ENCODE measurements around the gene IGFBPL1.
A peak's percentile ranks its signal among the peaks of the same experiment; 100 is the strongest.
"Not testable (repeated sequence)": the region's sequence is repeated elsewhere in the genome, so short reads cannot be mapped to it uniquely, and the experiment has no call there.

IGFBPL1 gene

DNA sequence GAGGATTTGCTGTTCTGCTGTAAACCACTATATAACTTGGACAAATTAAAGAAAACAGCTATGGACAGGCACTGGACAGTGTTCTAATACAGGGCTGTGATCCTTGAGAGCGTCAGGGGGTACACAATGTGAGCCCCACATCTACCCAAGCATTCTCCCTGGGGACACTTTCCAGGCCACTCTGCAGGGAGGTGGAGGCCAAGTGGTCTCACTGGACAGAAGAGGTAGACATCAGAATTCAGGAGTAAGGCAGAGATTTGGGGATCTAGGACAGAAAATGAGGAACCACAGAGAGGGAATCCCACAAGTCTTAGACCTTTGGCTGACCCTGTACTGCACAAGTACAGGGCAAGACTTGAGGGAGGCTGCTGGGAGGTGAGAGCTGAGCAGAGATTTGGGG lies 3.8 kb upstream of the IGFBPL1 start:
- no peak for DNase-seq

DNA sequence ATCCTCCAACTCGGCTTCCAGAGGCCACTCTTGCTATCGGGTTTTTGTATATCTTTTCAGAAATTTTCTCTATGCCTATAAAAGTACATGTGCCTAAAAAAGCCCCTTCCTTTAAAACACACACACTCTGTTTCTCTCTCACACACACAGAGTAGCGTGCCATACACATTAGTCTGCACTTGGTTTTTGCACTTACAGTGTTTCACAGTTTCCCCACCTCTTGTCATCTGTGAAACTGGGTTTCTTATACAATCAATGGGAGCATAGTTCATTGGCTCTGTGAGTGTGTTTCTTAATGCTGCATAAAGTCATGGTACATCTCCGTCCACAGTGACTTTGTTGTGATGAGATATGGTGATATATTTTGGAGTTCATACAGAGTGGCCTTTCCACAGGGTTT lies 664 bp upstream of the IGFBPL1 start:
- no peak for DNase-seq

DNA sequence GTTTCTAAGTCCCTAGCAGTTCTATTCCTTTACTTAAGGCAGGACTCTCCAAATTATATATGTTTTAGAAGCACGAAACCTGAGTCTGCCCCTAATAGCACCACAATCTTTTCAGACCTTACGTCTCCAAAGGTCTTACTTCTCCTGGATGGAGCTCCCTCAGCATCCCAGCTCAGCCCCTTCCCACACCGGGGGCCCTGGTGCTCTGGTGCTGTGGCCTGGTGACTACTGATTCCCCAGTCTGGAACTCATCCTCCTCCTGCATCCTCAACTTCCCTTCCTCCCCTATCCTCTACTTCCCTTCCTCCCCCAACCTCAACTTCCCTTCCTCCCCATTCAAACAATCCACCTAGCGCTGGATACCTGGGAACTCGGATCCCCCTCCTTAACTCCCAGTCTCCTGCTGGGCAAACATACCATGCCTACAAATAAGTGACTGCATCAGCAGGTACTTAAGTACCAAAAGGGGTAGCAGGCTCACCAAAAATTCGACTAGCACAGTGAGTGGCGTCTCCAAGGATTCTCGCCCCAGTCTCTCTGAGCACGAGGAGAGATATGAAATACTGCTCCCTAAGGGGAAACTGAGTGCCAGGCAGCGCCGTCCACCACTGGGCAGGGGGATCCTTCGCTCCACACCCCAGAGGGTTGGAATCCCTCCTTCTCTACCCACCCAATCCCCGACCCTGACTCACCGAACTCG lies 831 bp downstream of the IGFBPL1 start:
- no peak for DNase-seq

DNA sequence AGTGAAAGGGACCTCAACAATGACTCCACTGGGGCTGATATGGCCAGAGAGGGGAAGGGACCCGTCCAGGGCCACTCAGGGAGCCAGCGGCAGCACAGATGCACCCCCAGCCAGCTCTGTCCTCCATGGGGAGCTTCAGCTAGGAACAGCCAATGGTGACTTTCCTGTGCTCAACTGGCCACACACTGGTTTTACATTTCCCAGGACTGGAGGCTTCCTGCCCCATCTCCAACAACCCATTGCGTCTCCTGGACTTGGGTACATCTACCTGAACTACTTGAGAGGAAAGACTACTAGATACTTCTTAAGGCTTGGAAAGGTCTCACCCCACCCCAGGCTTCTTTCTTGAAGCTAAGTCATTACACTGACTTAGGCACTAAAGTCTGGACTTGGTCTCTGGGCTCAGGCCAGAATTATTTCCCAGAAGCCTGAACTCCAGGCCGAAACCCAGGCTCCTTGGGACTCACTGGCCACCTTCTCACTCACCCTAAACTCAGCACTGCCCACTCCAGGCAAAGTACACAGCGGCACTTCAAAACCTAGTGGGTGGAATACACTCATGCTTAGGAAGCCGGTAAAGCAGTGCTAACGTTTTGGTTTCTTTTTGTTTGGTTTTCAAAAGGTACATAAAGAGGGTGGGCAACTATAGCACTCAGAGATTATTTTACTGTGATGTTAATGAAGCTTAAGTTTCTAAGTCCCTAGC lies 1.5 kb downstream of the IGFBPL1 start:
- DNase-seq = no peak

DNA sequence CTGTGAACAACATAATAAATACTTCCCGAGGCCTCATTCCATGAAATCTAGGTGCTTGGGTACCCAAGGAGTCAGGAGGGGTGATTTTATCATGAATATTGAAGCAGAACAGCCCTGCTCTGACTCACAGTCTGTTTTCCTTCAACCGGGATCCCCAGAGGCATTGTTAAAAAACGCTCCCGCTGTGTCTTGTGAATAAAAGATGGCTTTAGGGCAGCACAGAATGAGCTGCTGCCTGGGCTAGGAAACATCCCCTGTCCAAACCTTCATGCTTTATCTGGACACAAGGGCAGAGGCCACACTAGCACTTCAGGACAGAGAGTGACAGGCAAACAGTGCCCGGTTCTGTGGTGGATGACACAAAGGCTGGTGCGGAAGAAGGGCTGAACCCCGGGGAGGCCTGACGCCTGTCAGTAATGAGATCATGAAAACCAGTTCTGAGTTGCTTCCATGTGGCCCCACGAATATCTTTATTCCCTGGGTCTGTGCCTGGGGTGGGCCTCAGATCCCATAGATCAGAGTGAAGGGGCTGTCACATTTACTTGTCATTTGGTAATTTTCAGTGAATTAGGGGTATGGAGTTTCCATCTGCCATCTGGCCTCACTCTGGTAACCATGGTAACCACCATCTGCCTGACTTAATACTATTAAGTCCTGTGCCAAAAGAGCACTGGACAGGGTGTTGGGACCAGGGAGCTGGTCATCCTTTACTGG lies 2.6 kb downstream of the IGFBPL1 start:
- DNase-seq = no peak

DNA sequence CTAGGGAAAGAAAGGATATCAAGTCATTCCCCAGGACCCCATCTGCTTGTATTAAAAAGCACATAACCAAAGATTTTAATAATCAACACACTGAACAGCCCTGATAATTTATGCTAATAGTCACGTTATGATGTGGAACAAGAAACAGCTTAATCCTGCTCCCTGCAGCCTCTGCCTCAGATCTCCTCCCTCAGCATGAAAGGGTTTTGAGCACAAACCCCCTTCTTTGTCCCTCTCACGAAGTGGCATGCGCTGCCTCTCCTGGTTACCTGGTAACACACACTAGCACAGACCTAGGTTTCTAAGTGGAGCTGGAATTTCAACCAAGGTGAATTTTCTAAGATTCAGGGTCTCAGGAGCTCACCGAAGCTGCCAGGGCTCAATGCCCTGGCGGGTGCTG lies 5.1 kb downstream of the IGFBPL1 start:
- no peak for DNase-seq

DNA sequence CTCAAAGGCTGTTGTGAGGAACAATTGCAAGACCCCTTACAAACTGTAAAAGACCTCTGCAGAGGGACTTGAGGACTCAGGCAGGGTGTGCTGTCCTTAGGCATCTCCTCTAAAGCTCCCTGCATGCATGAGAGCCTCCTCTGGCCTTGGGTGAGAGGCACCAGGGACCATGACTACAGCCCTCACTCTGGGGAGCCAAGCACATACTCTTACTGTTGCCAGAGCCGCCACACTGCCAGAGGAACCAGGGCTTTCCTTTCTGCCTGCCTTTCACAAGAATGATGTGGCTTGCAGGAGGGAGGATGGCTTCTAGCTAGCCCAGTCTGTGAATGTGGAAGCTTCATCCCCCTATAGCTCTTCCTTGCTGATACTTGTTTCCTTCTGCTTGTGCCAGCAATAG lies 5.9 kb downstream of the IGFBPL1 start:
- DNase-seq = no peak

DNA sequence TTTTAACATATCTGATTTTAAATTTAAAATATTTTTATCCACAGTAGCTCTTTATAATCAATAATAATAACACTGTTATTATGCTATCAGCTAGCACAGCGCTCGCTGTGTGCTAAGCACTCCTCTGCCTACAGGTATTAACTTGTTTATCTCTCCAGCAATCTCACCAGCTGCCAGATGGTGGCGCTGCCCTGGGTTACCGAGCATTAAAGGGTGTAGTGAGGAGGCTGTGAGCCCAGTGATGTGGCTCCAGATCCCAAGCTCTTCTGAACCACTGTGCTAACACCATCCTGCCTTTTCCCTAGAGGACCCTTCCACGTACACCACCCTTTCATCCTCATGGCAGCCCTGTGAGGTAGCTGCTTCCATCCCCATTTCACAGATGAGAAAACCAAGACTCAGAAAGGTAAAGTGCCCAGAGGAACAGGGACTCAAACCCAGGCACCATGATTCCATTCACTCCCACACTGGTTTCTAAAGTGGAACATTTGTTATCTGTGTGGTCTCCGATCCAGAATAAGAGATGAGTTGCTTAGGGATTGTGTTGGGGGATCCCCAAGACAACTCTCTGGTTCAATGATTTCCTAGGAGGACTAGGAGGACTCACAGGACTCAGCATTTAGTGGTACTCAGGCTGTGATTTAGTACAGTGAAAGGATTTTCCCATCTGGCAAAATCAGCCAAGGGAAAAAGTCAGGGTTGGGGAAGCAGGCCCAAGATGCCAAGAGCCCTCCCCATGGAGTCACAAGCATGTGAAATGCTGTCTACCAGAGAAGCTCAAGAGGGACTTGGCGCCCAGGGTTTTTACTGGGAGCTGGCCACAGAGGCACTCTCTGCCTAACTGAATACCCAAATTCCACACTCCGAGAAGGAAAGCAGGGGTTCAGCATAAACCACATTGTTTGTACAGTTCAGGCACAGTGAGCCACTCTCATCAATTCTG lies 7.0 kb downstream of the IGFBPL1 start:
- peak; percentile 17 for DNase-seq

DNA sequence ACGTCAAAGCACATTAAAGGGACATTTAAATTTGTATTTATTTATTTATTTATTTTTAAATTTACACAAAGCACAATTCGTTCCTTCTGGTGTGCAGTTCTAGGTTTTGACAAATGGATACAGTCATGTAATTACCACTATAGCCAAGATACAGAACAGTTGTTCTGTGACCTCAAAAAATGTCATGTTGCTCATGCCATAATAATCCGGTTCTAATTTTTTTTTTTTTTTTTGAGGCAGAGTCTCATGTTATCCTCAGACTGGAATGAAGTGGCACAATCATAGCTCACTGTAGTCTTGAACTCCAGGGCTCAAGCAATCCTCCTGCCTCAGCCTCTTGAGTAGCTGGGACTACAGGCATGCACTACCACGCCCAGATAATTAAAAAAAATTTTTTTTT lies 7.8 kb downstream of the IGFBPL1 start:
- no peak for DNase-seq

DNA sequence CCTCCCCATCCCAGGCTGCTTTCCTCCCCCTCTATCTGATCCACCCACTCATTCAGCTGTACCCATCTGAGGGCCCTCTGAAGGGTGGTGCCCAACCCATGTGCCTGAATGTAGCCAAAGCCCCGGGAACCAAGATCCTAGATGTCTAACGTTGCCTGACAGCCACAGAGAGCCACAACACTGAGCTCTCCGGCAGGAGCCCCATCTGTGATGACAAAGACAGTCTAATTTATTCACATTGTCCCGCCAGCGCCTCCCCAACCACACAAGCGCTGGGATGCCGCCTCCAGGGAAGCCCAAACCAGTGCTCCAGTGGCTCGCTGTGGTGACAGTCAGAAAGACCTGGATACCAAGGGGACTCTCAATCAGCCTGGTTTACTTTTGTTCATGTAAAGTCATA lies 8.4 kb downstream of the IGFBPL1 start:
- no peak for DNase-seq

DNA sequence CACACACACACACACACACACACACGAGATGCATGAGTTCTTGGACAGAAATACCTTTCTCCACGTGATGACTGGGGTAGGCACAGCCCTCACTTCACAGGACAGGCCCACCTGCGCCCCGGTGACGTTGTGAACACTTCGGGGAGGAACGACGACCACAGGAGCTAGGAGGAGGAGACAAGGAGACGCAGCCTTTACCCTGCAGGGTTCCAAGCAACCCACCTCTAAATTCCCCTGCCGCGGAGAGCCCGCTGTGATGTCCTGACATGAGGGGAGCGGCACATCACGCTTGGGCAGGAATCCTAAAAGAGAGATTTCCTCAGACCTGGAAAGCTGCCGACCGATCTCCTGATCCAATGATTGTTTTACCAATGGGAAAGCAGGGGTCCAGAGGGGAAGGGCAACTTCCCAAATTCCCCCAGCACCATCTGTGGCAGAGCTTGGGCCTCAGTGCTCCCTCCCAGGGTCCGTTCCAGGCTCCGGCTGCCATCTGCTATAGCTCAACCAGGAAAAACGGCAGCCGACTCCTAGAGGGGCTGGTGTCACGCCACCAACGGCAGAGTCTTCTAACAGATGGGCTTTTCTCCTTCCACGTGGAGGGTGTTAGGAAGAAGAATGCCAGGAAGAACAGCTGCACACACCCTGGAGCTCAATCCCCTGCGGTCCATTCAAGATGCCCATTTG lies 10.1 kb downstream of the IGFBPL1 start:
- DNase-seq = no peak

DNA sequence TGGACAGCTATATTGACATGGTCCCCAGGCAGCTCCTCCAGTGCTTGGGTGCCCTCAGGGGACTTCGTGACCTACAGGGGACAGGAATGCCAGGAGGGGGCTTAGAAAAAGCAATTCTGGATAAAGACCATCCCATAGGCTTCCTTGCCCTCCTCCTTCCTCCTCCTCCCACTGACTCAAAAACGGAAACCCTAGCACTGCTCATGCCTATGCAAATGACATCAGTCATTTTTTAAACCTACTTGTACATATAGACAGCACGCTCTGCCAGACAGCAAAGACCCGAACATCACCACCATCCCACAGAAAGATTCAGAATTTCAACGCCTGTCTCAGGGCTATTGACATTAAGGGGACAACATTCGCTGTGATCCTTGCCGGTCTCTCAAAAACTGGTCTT lies 11.0 kb downstream of the IGFBPL1 start:
- DNase-seq = no peak

DNA sequence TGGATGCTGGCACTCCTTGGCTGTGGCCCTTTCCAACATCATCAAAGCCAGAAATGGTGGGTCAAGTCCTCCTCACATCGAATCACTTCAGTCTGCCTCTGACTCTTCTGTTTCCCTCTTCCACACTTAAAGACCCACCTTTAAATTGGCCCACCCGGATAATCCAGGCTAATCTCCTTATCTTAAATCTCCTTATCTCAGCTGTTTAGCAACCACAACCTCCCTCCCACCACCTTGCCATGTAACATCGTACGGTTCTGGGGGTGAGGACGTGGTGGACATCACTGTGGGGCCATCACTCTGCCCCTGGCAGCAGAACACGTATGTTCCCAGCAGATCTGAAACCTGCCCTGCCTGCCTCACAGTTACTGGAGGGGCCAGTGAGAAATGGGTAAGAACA lies 11.5 kb downstream of the IGFBPL1 start:
- DNase-seq = no peak

DNA sequence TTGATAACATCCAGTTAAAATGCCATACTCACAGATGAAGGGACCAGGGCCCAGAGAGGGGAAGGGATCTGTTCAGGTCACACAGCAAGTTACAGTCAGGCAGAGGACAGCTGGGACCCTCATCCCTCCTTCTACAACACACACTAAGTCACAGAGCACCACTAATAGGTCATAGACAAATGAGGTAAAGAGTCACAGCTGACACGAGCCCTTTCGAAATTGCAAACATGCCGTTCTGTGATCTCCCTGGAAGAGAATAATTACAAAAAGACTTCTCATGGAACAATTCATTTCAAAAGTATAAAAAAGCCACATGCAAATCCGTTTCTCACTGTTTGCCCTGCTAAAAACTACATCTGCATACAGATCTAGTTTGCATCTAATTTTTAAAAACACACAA lies 15.5 kb downstream of the IGFBPL1 start:
- DNase-seq = no peak

DNA sequence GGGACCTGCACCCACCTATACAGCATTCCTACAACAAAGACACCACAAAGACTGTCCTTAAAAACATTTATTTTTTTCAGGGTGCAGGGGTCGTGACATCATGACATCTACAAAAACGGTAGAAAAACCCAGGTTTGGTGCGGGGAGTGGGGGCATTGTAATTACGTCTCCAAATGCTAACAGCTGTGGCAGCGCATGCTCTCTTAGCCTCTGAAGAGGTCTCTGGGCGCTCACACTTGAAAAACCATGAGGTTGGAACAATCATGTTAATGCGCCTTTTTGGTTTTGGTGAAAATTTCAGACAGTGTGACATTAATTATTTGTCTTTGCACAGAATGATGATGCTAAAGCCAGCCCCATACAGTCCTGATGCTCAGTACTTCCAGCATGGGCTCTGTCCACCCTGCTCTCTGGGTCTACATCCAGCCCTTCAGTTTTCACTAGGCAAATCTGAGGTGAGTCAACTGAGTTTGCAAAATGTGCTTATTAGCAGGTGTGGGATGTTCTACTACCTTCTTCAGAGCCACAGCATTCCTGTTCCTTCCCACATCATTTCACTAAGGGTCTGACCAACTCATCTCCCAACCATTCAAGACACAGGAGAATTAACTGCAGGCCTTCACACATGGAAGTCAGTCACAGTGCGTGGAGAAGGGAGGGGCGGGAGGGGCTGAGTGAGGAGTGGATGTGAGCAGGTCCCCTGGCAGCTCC lies 17.6 kb downstream of the IGFBPL1 start:
- no peak for DNase-seq

DNA sequence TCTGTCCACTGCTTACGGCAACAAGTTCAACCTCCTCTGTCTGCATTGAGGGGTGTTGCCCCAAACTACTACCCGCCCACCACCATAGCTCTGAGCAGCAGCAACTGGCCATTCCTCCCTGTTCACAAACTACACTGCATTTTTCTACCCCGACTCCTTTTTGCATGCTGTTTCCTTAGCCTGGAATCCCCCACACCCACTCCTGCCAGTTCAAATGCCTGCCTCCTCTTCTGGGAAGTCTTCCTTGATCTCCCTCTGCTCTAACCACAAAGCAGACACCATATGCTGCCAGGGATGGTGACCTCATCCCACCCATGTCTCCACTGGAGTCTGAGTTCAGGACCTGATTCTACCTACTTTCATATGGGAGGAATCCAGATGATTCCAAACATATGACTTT lies 18.5 kb downstream of the IGFBPL1 start:
- no peak for DNase-seq

DNA sequence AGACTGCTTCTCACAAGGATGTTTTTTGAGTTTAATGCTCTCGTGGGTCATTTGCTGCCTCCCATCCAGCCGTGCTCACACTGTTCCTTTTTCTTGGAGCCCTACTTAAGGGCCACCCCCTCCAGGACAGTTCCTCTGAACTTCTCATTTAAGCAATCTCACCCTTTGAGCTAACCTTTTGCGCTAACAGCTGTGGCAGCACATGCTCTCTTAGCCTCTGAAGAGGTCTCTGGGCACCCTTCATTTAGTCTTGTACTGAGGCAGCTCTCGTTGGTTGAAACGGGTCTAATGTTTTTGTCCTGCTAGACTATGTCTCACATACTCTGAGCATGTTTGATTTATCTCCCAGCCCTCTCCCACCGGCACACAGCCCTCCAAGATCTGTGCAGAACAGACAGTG lies 19.9 kb downstream of the IGFBPL1 start:
- DNase-seq = no peak

DNA sequence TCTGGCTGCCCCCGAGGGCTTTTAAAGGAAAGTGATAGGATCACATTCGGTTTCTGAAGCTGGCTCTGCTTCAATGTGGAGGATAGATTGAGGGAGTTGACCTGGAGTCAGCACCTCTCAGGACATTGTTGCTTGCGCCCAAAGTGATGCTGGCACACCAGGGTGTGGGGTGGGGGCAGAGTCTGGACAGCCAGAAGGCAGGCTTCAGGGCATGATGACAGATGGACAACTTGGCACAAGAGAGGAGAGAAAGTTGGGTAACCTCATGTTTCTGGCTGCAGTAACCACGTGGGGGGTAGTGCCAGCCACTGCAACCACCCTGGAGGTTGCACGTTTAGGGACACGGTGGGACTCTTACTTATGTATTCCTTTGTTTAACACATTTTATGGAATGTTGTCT lies 22.3 kb downstream of the IGFBPL1 start:
- DNase-seq = no peak

DNA sequence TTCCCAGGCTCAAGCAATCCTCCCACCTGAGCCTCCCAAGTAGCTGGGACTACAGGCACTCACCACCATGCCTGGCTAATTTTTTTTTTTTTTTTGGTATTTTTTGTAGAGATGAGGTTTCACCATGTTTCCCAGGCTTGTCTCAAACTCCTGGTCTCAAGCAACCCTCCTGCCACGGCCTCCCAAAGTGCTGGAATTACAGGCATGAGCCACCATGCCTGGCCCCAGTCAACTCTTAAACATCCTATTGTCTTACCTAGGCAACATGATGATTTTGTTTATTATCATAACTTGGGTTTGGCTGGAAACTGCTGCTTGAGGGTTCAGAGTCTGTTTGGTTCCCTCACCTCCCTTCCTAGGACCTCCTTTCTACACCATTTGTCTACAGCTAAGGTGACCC lies 25.1 kb downstream of the IGFBPL1 start:
- not testable (repeated sequence) for DNase-seq

DNA sequence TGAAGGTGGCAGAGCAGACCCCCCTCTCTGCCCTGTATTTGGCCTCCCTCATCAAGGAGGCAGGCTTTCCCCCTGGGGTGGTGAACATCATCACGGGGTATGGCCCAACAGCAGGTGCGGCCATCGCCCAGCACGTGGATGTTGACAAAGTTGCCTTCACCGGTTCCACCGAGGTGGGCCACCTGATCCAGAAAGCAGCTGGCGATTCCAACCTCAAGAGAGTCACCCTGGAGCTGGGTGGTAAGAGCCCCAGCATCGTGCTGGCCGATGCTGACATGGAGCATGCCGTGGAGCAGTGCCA lies 27.9 kb downstream of the IGFBPL1 start:
- no peak for DNase-seq

DNA sequence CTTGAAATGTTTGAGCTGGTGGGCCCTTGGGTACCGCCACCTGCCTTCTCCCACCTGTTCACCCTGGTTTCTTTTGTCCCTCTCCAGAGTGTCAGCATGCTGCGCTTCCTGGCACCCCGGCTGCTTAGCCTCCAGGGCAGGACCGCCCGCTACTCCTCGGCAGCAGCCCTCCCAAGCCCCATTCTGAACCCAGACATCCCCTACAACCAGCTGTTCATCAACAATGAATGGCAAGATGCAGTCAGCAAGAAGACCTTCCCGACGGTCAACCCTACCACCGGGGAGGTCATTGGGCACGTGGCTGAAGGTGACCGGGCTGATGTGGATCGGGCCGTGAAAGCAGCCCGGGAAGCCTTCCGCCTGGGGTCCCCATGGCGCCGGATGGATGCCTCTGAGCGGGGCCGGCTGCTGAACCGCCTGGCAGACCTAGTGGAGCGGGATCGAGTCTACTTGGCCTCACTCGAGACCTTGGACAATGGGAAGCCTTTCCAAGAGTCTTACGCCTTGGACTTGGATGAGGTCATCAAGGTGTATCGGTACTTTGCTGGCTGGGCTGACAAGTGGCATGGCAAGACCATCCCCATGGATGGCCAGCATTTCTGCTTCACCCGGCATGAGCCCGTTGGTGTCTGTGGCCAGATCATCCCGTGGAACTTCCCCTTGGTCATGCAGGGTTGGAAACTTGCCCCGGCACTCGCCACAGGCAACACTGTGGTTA lies 28.4 kb downstream of the IGFBPL1 start:
- DNase-seq = no peak

All from CD4-positive, alpha-beta T cell treated with Interleukin-4 for 4 hours (primary cell).